Effector memory CD4-positive, alpha-beta T cell (primary cell): ENCODE results near the gene MYO3B.
"Not testable (repeated sequence)": the region's sequence is repeated elsewhere in the genome, so short reads cannot be mapped to it uniquely, and the experiment has no call there.

ENCODE experiments used
- DNase-seq, 3 donors: peaks; one replicate each; pipeline ENCODE4 v3.0.0-alpha.2; 2020
- H3K27ac ChIP-seq: 2 replicates; pipeline ENCODE4 v1.7.0; 2013; ENCODE audit warnings: mild to moderate bottlenecking, low read length, moderate library complexity; ENCODE audit not compliant: insufficient read depth, poor library complexity, severe bottlenecking
- H3K27me3 ChIP-seq: replicated peaks from 2 replicates; pipeline ENCODE4 v1.7.0; 2013; ENCODE audit warnings: mild to moderate bottlenecking, low read length; ENCODE audit not compliant: insufficient read depth, control insufficient read depth, poor library complexity, severe bottlenecking
- H3K36me3 ChIP-seq: 2 replicates; pipeline ENCODE4 v1.7.0; 2013; ENCODE audit warnings: mild to moderate bottlenecking, low read length, moderate library complexity; ENCODE audit not compliant: control insufficient read depth, insufficient read depth
- H3K4me1 ChIP-seq: 2 replicates; pipeline ENCODE4 v1.7.0; 2013; ENCODE audit warnings: low read length, mild to moderate bottlenecking; ENCODE audit not compliant: control insufficient read depth, insufficient read depth, poor library complexity, severe bottlenecking
- H3K4me3 ChIP-seq: 2 replicates; pipeline ENCODE4 v1.7.0; 2013; ENCODE audit warnings: low read length, low read depth, mild to moderate bottlenecking; ENCODE audit not compliant: insufficient read depth, poor library complexity, severe bottlenecking
- H3K9me3 ChIP-seq: 2 replicates; pipeline ENCODE4 v1.7.0; 2013; ENCODE audit warnings: mild to moderate bottlenecking, low read length, moderate library complexity; ENCODE audit not compliant: control insufficient read depth

Gene MYO3B

GRCh38 chr2:170423919-170424318 is 246.0 kb downstream of the MYO3B start:
- no peaks in the 10 kb centered on the region for H3K4me1 ChIP-seq
- no peaks in the 10 kb centered on the region for H3K27me3 ChIP-seq
- no peaks in the 10 kb centered on the region for H3K9me3 ChIP-seq
- no peak for DNase-seq
- no peaks in the 10 kb centered on the region for H3K36me3 ChIP-seq
- no peak overlapping the region for H3K4me3 ChIP-seq
- no peak overlapping the region for H3K27ac ChIP-seq

- Histone ChIP-seq H3K27me3 (no peaks in the 10 kb centered on the region), H3K4me3 (no peak overlapping the region)
- DNase-seq = no peak
Measured at GRCh38 chr2:170425281-170425751, 247.4 kb downstream of the MYO3B start.

GRCh38 chr2:170428868-170429267 is 250.9 kb downstream of the MYO3B start:
- Histone ChIP-seq H3K27me3 (no peaks in the 10 kb centered on the region), H3K9me3 (no peaks in the 10 kb centered on the region), H3K36me3 (no peaks in the 10 kb centered on the region), H3K4me3 (no peak overlapping the region), H3K4me1 (no peaks in the 10 kb centered on the region), H3K27ac (no peak overlapping the region)
- DNase-seq = no peak

More at GRCh38 chr2:170425281-170425751, 247.4 kb downstream of the MYO3B start:
- no peaks in the 10 kb centered on the region for H3K4me1 ChIP-seq
- no peak overlapping the region for H3K27ac ChIP-seq
- H3K9me3 ChIP-seq = no peaks in the 10 kb centered on the region
- H3K36me3 ChIP-seq = no peaks in the 10 kb centered on the region

- DNase-seq = no peak
Measured at GRCh38 chr2:170432823-170433222, 254.9 kb downstream of the MYO3B start.

GRCh38 chr2:170433448-170433847 is 255.5 kb downstream of the MYO3B start:
- no peak overlapping the region for H3K4me3 ChIP-seq
- no peak overlapping the region for H3K27ac ChIP-seq
- H3K9me3 ChIP-seq = no peaks in the 10 kb centered on the region
- no peaks in the 10 kb centered on the region for H3K27me3 ChIP-seq
- DNase-seq = no peak
- H3K36me3 ChIP-seq = no peaks in the 10 kb centered on the region
- no peaks in the 10 kb centered on the region for H3K4me1 ChIP-seq

More at GRCh38 chr2:170432823-170433222, 254.9 kb downstream of the MYO3B start:
- Histone ChIP-seq H3K36me3 (no peaks in the 10 kb centered on the region), H3K27me3 (no peaks in the 10 kb centered on the region), H3K9me3 (no peaks in the 10 kb centered on the region), H3K4me3 (no peak overlapping the region), H3K4me1 (no peaks in the 10 kb centered on the region), H3K27ac (no peak overlapping the region)

GRCh38 chr2:170434396-170434795 is 256.4 kb downstream of the MYO3B start:
- H3K9me3 ChIP-seq, H3K27ac ChIP-seq, DNase-seq, H3K4me1 ChIP-seq, H3K4me3 ChIP-seq, H3K36me3 ChIP-seq, H3K27me3 ChIP-seq: not testable (repeated sequence)

GRCh38 chr2:170434900-170435621 is 257.1 kb downstream of the MYO3B start:
- H3K4me1 ChIP-seq = no peaks in the 10 kb centered on the region

GRCh38 chr2:170436077-170436943 is 258.4 kb downstream of the MYO3B start:
- Histone ChIP-seq H3K27ac (no peak overlapping the region), H3K4me1 (no peaks in the 10 kb centered on the region)
- no peak for DNase-seq

More at GRCh38 chr2:170434900-170435621, 257.1 kb downstream of the MYO3B start:
- Histone ChIP-seq H3K4me3 (no peak overlapping the region), H3K27me3 (no peaks in the 10 kb centered on the region), H3K9me3 (no peaks in the 10 kb centered on the region), H3K27ac (no peak overlapping the region), H3K36me3 (no peaks in the 10 kb centered on the region)
- DNase-seq = no peak

GRCh38 chr2:170446078-170446477 is 268.1 kb downstream of the MYO3B start:
- DNase-seq = no peak
- Histone ChIP-seq H3K4me1 (no peaks in the 10 kb centered on the region), H3K27ac (no peak overlapping the region), H3K9me3 (no peaks in the 10 kb centered on the region), H3K4me3 (no peak overlapping the region), H3K36me3 (no peaks in the 10 kb centered on the region), H3K27me3 (no peaks in the 10 kb centered on the region)

More at GRCh38 chr2:170436077-170436943, 258.4 kb downstream of the MYO3B start:
- no peaks in the 10 kb centered on the region for H3K36me3 ChIP-seq
- no peak overlapping the region for H3K4me3 ChIP-seq
- H3K27me3 ChIP-seq = no peaks in the 10 kb centered on the region
- H3K9me3 ChIP-seq = no peaks in the 10 kb centered on the region

- H3K36me3 ChIP-seq = no peaks in the 10 kb centered on the region
- no peaks in the 10 kb centered on the region for H3K27me3 ChIP-seq
- H3K9me3 ChIP-seq = no peaks in the 10 kb centered on the region
- H3K4me3 ChIP-seq = no peak overlapping the region
- H3K4me1 ChIP-seq = no peaks in the 10 kb centered on the region
- DNase-seq = no peak
- H3K27ac ChIP-seq = no peak overlapping the region
Measured at GRCh38 chr2:170449034-170449433, 271.1 kb downstream of the MYO3B start.
